NCI-H2107 (cell line): Measurements from ENCODE around the gene LIMD2.
"Not testable (repeated sequence)": the region's sequence is repeated elsewhere in the genome, so short reads cannot be mapped to it uniquely, and the experiment has no call there.

Source experiments
- DNase-seq: peaks from one replicate; lab custom pipeline; 2025; lab: John Stamatoyannopoulos, UW

Gene LIMD2

DNA sequence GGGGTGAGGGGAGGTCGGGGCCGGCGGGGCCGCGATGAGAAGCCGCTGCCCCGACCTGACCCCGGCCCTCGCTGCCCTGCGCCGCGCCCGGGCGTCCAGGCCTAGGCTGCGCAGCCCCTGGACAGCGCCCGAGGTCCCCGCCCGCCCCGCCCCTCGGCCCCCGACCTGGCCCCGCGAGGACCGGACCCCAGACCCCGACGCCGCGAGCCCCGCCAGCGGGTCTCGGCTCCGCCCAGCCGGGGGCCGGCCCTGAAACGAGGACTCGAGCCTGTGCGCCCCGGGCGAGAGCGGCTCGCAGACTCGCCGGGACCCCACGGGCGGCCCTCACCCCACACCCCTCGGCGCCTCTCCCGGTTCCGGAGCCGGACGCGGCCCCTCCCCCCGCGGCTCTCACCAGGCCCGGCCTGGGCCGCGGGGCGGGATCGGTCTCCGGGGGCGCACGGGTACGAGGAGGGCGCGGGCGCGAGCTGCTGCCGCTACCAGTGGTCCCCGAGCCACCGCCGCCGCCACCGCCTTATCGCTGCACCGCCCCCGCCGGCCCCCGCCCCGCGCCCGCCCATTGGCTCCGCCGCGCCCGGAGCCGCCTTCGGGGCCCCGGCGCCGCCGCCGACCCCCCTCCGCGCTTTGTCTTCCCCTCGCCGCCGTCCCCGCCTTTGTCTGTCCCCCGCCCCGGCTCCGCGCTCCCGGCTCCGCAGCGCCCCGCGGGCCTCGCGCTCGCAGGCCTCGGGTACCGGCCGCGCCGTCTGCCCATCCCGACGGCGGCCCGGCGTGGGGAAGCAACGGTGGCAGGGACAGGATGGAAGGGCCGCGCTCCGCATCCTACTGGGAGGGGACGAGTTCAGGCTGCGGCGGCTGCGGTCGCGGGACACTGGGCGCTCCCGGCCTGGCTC, at the start of gene LIMD2:
TSS of gene LIMD2 (minus strand) at position 488 of the 890 bp plus-strand sequence. CDS start 827 bp downstream, outside the sequence.
- peak; percentile 43 for DNase-seq

DNA sequence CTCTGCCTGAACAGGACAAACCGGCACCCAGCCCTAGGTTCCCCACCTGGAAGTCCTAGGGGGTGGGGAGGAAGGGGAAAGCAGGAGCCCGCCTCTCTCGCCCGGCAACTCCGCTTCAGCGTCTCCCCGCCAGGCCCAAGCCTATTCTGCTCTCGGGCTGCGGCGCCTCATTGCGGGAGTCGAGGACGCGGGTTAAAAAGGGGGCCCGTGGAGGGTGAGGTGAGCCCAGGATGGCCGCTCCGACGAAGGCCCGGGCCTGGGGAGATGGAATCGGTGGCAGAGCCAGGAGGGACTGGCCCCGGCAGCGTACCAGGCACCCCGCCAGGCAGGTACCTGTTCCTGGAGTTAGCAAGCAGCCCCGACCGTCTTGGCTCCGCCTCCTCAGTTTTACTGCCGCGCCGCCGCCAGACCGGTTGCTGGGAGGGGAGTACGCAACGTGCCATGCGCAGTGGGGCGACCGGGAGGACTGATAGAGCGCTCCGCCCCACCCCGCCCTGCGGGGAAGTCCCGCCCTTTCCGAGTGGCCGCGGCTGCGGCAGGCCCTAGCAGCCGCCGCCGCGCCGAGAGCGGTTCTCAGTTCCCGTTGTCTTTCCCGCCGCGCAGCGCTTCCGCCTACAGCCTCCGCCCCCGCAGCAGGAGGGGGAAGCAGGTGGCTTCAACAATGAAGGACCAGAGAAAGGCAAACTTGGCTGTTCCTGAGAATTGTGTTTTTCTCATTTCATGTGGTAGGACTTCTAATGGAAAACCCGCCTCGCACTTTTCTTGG, 41.7 kb upstream of the LIMD2 start, which contains the start of gene STRADA:
TSS of gene STRADA (minus strand) at position 392 of the 766 bp plus-strand sequence. CDS start 13,430 bp downstream, outside the sequence.
- DNase-seq = peak; percentile 97

DNA sequence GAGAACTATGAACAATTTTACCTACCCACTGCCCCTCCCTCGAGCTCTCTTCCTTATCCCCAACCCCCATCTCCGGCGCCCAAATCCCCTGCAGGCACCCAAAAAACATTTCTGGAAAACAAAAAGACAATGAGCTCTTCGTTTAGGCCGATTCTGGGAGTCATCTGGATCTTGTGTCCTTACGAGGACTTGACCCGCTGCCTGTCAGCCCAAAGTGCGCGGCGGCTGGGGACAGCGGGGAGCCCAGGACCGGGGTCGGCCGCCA, 41.1 kb upstream of the LIMD2 start:
- DNase-seq = no peak

DNA sequence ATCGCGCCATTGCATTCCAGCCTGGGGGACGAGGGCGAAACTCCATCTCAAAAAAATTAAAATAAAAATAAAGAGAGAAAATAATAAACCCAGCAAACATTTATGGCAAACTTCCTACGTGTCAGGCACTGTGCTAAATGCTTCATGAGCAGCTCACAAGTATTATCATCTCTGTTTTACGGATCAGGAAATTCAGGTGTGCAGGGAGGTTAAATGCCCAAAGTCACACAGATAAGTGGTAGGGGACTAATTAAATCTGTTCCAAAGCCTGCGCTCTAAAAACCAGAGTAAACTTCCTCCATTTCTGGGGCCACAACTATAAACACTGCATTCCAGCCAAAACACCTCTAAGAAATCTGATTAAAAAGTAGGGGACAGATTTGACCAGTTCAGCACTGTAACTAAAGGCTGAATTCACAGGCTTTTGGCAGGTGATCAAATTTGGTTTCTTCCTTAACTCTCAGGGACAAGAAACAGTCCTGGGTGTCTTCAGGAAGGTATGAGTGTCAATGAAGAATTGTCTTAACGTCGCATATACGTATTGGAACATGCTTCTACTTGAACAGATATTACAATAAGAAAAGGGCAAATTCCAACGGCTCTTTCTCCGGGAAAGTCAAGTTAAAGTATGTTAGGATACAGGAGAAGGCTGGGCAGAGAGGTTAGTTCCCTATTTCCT, 40.7 kb upstream of the LIMD2 start:
- DNase-seq = no peak

DNA sequence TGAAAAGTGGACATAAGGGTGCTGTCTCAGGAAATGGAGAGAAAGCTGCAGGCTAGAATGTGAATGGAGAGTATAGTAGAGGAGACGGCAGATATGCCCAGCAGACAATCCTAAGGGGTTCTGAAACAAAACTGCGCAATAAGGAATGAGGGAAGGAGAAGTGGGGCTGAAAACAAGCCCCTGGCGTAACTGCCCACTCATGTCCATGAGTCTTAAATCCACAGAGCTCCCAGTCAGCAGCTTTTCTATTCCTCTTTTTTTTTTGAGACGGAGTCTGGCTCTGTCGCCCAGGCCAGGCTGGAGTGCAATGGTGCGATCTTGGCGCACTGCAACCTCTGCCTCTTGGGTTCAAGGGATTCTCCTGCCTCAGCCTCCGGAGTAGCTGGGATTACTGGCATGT, 35.8 kb upstream of the LIMD2 start:
- no peak for DNase-seq

DNA sequence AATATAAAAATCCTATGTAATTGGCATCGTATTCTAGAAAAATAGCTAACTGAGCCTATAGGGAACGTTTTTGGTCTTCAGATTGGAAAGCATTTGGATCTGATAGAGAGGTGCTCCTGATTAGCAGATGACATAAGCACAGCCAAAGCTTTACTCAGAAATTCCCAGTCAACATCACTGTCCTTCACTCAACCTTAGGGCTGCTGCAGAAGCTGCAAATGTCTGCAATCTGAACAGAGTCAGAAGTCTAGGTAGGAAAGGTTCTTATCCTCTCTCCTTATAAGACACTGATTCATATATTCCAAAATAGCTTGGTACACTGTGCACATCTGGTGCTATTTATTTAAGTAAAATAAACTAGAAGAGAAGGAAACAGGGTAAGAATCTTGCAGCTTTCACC, 22.5 kb upstream of the LIMD2 start:
- no peak for DNase-seq

DNA sequence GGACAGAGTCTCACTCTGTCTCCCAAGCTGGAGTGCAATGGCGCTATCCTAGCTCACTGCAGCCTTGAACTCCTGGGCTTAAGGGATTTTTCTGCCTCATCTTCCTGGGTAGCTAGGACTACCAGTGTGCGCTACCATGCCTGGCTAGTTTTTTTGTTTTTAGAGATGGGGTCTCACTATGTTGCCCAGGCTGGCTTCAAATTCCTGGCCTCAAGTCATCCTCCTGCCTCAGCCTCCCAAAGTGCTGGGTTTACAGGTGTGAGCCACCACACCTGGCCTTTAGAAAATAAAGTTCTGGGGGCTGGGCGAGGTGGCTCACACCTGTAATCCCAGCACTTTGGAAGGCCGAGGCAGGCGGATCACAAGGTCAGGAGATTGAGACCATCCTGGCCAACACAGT, 20.3 kb upstream of the LIMD2 start:
- DNase-seq = not testable (repeated sequence)

DNA sequence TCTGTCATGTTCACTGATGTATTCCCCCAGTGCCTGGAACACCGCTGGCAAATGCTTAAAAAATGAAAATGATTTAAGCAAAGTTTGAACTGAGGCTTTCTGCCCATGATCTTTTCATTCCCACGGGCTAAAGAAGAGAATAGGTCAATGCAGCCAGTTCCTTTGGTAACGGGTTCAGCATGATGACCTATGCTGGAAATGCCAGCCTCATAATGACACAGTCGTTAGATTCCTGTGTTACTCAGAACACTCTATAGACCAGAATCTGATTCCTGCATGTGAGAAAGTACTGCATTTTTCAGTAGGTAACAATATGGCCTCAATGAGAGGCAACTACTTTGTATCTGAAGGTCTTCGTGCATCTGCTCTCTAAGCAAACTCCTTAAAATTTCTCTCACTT, 19.1 kb upstream of the LIMD2 start:
- DNase-seq = no peak

DNA sequence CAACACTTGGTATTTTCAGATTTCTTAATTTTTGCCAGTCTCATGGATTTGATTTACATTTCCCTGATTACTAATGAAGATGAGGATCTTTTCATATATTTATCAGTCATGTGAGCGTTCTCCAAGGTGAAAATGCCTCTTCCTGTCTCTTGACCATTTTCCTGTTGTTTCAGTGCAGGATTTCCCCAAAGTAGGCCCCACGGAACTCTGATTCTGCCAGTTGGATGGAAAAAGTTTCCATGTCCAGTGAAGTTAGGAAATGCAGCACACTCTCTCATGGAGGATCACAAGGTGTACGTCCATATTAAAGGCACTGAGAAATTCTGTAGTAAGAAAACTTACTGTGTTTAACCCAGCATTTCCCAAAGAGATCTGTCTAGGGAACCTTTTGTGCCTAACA, 16.5 kb upstream of the LIMD2 start:
- DNase-seq = no peak

DNA sequence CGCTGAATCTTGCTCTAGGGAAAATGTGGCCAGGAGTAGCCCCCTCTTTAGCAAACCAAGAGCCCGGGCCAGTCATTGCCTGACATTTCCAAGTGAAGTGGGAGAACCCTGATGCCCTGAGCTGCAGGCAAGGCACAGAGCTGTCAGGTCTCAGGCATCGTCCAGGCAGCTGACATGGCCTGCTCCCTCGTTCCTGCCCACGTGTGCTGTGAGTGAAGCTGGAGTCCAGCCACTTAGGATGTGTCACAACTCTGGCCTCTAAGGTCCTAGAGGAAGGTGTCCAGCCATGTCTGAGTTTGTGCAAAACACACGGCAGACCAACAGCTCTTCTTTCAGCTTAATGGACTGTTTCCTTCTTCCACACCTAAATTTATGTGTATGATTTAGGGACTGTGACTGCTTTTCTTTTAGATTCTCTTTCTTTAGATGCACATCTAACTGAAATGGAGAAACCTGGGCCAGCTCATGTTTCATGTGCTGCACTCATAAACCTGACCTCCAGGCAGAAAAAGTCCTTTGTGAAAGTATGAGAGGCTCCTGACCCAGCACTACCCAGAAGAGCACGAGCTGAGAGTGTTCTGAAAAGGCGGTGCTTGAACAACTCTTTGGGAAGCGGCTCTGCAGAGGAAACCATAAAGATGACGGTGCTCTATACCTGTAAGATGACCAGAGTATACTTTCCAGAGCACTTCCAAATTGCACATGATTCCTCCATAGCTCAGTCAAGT, 14.8 kb upstream of the LIMD2 start:
- DNase-seq = no peak

DNA sequence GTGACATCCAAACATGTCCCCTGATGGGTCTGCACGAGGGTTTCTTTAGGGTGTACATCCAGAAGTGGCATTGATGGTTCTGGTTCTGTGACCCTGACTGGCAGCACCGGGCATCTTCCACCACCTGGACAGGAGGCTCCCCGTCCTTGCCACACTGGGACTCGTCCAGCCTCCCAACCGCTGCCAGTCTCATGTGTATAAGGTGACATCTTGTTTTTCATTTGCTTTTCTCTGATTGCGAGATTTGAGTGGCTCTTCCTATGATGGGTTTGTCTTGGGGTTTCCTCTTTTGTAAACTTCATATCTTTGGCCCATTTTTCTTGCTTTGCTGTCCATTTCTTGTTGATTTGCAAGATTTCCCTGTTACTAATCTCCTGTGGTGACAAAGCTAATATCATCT, 9.2 kb upstream of the LIMD2 start:
- DNase-seq = no peak

DNA sequence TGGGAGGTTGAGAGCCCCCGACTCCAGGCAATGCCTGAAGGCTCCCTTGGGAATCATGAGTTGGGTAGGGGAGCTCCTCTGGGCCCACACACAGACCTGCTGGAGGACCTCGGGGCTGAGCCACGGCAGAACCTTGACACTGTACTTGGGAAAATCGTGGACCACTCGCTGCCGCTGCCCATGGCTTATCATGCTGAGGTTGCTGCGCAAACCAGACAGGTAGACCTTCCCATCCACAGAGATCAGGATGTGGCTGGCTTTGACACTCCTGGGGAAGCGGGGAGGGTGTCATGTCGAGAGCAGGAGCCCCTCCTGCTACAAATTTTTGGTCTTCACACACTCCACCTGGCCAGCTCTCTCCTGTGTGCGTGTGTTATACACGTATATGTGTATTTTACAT, 7.2 kb upstream of the LIMD2 start:
- no peak for DNase-seq

DNA sequence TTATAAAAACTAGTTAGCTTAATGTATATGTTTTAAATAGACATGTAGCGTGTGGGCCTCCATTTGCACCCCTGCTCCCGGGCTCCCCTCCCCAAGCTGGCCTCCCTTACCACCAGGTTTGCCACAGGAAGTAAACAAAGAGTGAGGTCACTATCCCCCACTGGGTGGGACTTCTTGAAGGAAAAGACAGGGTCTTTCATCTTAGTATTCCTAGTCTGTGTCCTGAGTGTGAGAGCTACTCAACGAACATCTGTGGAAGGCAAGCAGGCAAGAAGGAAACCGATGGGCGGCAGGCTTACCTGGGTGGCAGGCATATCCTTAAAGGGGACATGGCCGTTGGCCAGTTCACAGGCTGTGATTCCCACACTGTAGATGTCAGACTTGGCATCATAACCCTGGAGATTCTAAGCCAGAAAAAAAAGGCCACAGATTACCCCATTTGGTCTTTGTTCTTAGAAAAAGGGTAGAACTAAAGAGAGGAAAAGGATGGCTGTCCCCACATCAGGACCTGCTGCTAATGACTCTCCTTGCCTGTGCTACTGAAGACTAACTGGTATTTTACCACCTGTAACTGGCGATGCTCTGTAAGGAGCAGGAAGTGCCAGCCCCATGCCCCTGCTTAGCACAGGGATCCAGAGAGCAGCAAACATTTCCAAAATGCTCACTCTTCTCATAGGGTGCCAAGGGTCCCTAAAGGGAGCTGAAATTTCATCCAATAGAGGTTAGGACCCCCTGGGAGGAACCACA, 6.6 kb upstream of the LIMD2 start:
- no peak for DNase-seq

DNA sequence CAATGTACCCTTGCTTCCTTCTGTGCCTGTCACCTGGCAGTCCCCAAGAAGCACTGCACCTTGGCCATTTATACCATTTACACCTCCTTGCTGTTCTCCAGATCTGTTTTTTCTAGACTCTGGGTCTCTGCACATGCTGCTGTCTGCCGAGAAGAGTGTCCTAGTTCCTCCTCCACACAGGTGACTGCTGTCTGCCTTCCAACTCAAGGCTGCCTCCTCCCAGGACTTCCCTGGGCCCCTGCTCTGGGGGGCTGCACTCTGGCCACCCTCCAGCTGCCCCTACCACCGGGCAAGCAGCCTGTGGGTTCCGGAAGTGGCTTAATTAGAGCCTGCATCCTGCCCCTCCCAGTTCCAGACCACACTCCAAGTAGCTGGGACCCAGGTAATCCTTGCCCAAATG, 5.7 kb upstream of the LIMD2 start:
- DNase-seq = no peak

DNA sequence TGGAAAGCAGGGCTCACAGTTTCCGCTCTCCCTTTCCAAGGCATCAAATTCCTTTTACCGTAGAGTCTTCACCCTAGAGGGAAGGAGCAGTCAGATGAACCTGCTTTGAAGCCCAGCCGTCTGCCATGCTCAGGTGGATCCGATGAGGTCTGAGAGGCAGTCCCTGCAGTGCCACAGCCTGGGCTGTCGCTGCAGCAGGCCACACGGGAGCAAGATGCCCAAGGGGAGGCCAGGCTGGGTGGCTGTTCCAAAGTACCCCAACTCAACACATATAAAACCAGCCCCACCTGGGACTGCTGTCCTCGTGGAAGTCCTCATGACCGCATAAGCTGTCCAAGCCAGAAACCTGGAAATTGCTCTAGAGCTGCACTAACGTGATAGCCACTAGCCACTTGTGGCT, 4.9 kb upstream of the LIMD2 start:
- DNase-seq = no peak

DNA sequence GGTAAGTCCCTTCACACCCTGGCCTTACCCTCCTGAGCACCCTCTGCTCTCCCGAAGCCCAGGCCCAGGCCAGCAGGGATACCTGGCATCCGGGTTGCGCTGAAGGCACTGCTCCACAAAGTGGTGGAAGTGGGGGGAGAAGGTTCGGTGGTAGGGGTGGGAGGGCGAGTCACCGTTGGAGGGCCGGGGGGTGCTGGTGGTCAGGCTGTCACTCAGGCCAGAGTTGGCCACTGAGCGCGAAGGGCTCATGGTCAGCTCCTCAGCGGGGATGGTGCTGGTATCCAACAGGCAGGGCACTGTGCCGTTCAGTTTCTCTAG, 4.3 kb upstream of the LIMD2 start:
- no peak for DNase-seq

DNA sequence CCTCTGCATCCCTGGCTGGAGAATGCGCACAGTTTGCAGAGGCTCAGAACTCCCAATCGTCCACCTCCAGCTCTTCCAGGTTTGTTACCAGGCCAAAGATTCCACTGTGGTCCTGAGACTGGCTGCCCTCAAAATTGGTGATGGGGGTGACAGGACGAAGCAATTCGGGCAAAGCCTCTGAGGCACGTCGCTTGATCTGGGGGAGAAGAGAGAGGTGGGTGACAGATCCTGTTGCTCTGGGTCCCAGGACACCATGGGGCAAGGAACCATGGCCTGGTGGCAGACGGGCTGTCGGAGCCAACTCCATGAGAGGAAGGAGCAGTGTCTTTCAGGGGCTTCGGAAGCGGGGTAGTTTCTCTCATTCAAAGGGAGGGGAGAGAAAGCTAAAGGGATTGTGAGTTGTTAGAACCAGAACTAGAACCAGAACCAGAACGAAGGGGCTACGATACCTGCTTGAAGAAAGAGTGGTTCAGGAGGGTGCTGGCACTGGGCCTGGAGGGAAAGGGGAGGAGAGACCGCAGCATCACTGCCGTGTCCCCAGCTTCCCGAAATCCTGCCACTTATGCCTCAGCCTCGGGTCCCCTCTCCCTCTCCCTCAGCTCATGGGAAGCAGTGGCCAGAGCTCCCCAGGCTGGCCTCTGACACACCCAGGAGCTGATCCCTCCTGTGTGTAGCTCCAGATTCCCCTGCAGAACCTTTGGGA, 3.8 kb upstream of the LIMD2 start:
- DNase-seq = no peak

DNA sequence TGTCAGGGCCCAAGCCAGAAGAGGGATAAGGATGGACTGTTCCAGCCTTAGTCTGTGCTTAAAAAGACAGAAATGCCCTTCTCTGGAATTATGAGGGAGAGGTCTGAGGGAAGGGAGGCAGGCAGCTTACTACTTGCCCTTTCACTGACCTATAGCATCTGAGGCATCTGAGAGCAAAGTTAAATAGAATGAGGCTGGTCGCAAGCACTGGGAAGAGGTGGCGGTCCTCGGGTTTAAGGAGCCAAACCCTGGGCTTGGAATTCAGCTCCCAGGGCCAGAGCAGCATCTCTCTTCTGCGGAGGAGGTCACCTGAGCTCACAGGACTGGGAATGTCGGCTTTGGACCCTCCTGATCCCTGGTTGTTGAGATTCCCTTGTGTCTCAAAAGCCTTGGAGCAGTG, 3.1 kb upstream of the LIMD2 start:
- no peak for DNase-seq

DNA sequence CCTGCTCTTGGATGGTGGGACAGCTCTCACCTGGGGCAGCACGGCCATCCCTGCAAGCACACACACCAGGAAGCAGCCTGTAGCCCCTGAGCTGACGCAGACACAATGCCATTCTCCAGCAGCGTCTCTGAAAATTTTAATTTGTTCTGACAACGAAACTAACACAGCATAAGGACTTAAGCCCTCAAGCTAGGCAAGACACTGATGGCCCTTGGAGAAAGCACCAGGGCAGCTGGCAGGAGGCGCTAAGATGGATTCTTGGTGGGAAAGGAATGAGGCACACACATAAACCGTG, 2.7 kb upstream of the LIMD2 start:
- no peak for DNase-seq

DNA sequence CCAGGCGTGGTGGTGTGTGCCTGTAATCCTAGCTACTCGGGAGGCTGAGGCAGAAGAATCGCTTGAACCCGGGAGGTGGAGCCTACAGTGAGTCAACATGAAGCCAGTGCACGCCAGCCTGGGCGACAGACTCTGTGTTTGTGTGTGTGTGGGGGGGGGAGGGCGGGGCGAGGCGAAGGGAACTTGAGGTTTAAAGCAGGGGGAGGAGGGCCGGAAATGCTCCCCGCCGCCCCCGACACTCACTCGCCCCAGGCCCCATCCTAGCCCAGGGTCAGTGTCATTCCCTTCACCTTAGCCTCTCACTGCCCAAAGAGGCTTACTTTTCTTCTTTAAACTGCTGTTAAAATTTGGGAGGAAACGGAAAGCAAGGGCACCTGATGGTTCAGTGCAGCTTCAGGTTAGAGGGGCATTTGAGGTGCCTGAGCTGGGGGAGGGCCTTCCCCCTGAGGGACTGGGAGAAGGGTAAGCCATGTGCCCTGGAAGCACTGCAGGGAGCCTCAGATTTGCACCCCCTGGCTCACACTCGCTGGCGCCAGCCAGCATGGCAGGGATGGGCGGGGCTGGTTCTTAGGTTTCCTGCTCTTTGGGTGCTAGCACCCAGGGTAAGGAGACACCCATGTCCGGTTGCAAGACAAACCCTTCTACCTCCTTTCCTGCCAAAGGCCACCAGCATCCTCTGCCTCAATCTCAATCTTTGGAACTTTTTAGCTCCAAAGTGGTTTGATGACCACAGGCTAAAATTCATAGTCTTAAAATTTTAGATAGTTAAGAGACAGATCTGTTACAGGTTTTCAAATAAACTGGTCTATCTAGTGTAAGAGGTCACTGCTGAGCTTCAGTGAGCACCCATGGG, 2.2 kb upstream of the LIMD2 start:
- peak; percentile 30 for DNase-seq
